Measurements from ENCODE around the gene CFAP410. TPM values are rescaled to one million over a fixed set of nuclear protein-coding genes. Genes with fewer than 3 reads are reported as not detected.
A peak's percentile ranks its signal among the peaks of the same experiment; 100 is the strongest.

Gene CFAP410
- total and polyA plus RNA-seq, 2 of the 13 experiments (the other 11 are each of a cell fraction or from before 2014, with no cell fraction given): 8.0 to 20.1 TPM

- H3K27ac ChIP-seq (ENCODE audit: extremely low read length, insufficient read depth, low read length): no peak overlapping the region
- TF ChIP-seq, protein P1, sequence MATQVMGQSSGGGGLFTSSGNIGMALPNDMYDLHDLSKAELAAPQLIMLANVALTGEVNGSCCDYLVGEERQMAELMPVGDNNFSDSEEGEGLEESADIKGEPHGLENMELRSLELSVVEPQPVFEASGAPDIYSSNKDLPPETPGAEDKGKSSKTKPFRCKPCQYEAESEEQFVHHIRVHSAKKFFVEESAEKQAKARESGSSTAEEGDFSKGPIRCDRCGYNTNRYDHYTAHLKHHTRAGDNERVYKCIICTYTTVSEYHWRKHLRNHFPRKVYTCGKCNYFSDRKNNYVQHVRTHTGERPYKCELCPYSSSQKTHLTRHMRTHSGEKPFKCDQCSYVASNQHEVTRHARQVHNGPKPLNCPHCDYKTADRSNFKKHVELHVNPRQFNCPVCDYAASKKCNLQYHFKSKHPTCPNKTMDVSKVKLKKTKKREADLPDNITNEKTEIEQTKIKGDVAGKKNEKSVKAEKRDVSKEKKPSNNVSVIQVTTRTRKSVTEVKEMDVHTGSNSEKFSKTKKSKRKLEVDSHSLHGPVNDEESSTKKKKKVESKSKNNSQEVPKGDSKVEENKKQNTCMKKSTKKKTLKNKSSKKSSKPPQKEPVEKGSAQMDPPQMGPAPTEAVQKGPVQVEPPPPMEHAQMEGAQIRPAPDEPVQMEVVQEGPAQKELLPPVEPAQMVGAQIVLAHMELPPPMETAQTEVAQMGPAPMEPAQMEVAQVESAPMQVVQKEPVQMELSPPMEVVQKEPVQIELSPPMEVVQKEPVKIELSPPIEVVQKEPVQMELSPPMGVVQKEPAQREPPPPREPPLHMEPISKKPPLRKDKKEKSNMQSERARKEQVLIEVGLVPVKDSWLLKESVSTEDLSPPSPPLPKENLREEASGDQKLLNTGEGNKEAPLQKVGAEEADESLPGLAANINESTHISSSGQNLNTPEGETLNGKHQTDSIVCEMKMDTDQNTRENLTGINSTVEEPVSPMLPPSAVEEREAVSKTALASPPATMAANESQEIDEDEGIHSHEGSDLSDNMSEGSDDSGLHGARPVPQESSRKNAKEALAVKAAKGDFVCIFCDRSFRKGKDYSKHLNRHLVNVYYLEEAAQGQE (IDR thresholded peaks at IDR 0.05; ENCODE audit: borderline replicate concordance in 1 of 2, low read depth in 1 of 2, low read length in 2 of 2): no peak
- TF ChIP-seq ZBTB7B (CRISPR knock-in tag; IDR thresholded peaks at IDR 0.05): no peak
- TF ChIP-seq HNRNPL (IDR thresholded peaks at IDR 0.05; ENCODE audit: low read depth, low read length): peak; percentile 89
- TF ChIP-seq ZBTB44 (CRISPR knock-in tag; IDR thresholded peaks at IDR 0.05): no peak
- TF ChIP-seq ETV5 (CRISPR knock-in tag; IDR thresholded peaks at IDR 0.05; ENCODE audit: borderline replicate concordance): no peak
- ATAC-seq (no peak), FAIRE-seq (no peak), DNase-seq (ENCODE audit: low spot score) (no peak)
- no peaks in the 10 kb centered on the region; a peak in 1 of 5 replicates for H3K27me3 ChIP-seq (ENCODE audit: control insufficient read depth in 1 of 2, insufficient read depth in 2 of 2, low read length in 2 of 2)
- H3K4me2 ChIP-seq (ENCODE audit: low read depth, low read length): no peak overlapping the region
- POLR2A ChIA-PET: interaction anchor here (0.5 kb wide), 1 partner anchor 171 kb away, joined by 4 read pairs; no protein-coding TSS in a partner anchor
- peaks cover 3% of the 10 kb centered on the region for H4K20me1 ChIP-seq (ENCODE audit: insufficient read depth, low read length)
- intact Hi-C loops (cut with micrococcal nuclease; ENCODE audit: unreplicated experiment) (loop anchor here (5.0 kb wide), 1 partner anchor 123 kb away; the partner anchor contains the start of gene LRRC3), in situ Hi-C loops (cut with HindIII; ENCODE audit: extremely low pct_ligation_motif_present, low pct_unique_long_range_greater_than_20kb) (loop anchor here (5.0 kb wide), 1 partner anchor 32 kb away; the partner anchor contains the start of gene PFKL)
- H3K4me3 ChIP-seq (replicated peaks in 1 of 3; ENCODE audit: insufficient read depth in 1 of 3, low read depth in 2 of 3, low read length in 3 of 3): no peak overlapping the region
- H3K79me2 ChIP-seq (ENCODE audit: insufficient read depth, low read length): no peaks in the 10 kb centered on the region
- 96% methylated on average over 14 of the region's 26 CpGs for WGBS (ENCODE audit: low lambda C conversion rate)
- no peaks in the 10 kb centered on the region for H3K9me3 ChIP-seq (ENCODE audit: low read length)
- peaks cover 12% of the 10 kb centered on the region for H3K4me1 ChIP-seq (ENCODE audit: insufficient read depth, low read length)
- H3K9ac ChIP-seq (ENCODE audit: insufficient read depth, low read depth, low read length): no peak overlapping the region
- H2AFZ ChIP-seq (ENCODE audit: low read length): no peak overlapping the region
- CTCF ChIA-PET (ENCODE audit: low intra/inter-chr PET ratio, low total read pairs): no interaction called here
- peaks cover 5 to 15% of the 10 kb centered on the region in 2 experiments; a peak in 4 of 5 replicates for H3K36me3 ChIP-seq (replicated peaks in 1 of 2; ENCODE audit: control insufficient read depth in 1 of 2, insufficient read depth in 2 of 2, low read length in 2 of 2)
- BruUV-seq (replicated peaks): no TSS peak
Observed at GRCh38 chr21:44334329-44335030, 4.7 kb downstream of the CFAP410 start.
